Brain microvascular endothelial cell (primary cell): Measurements from ENCODE around the gene ABCC9.
"Not testable (repeated sequence)": the region's sequence is repeated elsewhere in the genome, so short reads cannot be mapped to it uniquely, and the experiment has no call there.

Experiments
- DNase-seq: peaks from one replicate; pipeline ENCODE4 v3.0.0-alpha.2; 2020
- H3K27ac ChIP-seq: fragments of 250-450 bp; sonication (Bioruptor Pico); 2 replicates; pipeline ENCODE4 v1.5.1; 2020; ENCODE audit warnings: mild to moderate bottlenecking, moderate library complexity
- H3K27me3 ChIP-seq: fragments of 250-450 bp; sonication (Bioruptor Pico); replicated peaks from 2 replicates; pipeline ENCODE4 v1.5.1; 2020; ENCODE audit warnings: mild to moderate bottlenecking
- H3K36me3 ChIP-seq: fragments of 250-450 bp; sonication (Bioruptor Pico); replicated peaks from 2 replicates; pipeline ENCODE4 v1.5.1; 2020; ENCODE audit warnings: mild to moderate bottlenecking
- H3K4me3 ChIP-seq: 2 replicates; pipeline ENCODE4 v1.5.1; 2011; ENCODE audit warnings: low read depth, mild to moderate bottlenecking, control low read depth, low read length, moderate library complexity
- CTCF ChIP-seq: IDR thresholded peaks from 2 replicates; pipeline ENCODE4 v1.5.1; 2011; ENCODE audit warnings: low read depth, mild to moderate bottlenecking, moderate library complexity, low read length, control low read depth, inconsistent platforms; ENCODE audit errors: missing control alignments
- in situ Hi-C: cut with HindIII; loops from 2 replicates; pipeline ENCODE4 v1.10.0; 2017; ENCODE audit warnings: low sequenced_read_pairs, low pct_ligation_motif_present

The ABCC9 gene

GRCh38 chr12:21795648-21796328, 145.4 kb downstream of the ABCC9 start:
- H3K4me3 ChIP-seq = no peak overlapping the region
- TF ChIP-seq CTCF = no peak
- H3K36me3 ChIP-seq = no peaks in the 10 kb centered on the region
- no peak overlapping the region for H3K27ac ChIP-seq
- no peaks in the 10 kb centered on the region for H3K27me3 ChIP-seq
- in situ Hi-C loops = no loop called here
- DNase-seq = no peak

- H3K4me3 ChIP-seq, H3K27me3 ChIP-seq, in situ Hi-C loops, DNase-seq, H3K36me3 ChIP-seq, H3K27ac ChIP-seq: not testable (repeated sequence)
These were observed 146.2 kb downstream of the ABCC9 start for GRCh38 chr12:21794807-21795595.

DNA sequence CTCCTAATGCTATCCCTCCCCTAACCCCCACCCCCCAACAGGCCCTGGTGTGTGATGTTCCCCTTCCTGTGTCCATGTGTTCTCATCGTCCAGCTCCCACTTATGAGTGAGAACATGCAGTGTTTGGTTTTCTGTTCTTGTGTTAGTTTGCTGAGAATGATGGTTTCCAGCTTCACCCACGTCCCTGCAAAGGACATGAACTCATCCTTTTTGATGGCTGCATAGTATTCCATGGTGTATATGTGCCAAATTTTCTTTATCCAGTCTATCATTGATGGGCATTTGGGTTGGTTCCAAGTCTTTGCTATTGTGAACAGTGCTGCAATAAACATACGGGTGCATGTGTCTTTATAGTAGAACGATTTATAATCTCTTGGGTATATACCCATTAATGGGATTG, 151.5 kb downstream of the ABCC9 start:
- H3K4me3 ChIP-seq, in situ Hi-C loops, H3K27ac ChIP-seq, H3K27me3 ChIP-seq, H3K36me3 ChIP-seq, DNase-seq: not testable (repeated sequence)

GRCh38 chr12:21788089-21788983, 152.9 kb downstream of the ABCC9 start:
- H3K27ac ChIP-seq = no peak overlapping the region
- no peak for DNase-seq
- TF ChIP-seq CTCF = no peak
- H3K27me3 ChIP-seq = no peaks in the 10 kb centered on the region
- in situ Hi-C loops = no loop called here
- no peak overlapping the region for H3K4me3 ChIP-seq
- no peaks in the 10 kb centered on the region for H3K36me3 ChIP-seq

- in situ Hi-C loops = no loop called here
- H3K36me3 ChIP-seq = no peaks in the 10 kb centered on the region
These were observed 155.1 kb downstream of the ABCC9 start for GRCh38 chr12:21786041-21786531.

DNA sequence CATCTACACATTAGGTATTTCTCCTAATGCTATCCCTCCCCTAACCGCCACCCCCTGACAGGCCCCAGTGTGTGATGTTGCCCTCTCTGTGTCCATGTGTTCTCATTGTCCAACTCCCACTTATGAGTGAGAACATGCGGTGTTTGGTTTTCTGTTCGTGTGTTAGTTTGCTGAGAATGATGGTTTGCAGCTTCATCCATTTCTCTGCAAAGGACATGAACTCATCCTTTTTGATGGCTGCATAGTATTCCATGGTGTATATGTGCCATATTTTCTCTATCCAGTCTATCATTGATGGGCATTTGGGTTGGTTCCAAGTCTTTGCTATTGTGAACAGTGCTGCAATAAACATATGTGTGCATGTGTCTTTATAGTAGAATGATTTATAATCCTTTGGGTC, 158.5 kb downstream of the ABCC9 start:
- H3K27ac ChIP-seq, in situ Hi-C loops: not testable (repeated sequence)

More at GRCh38 chr12:21786041-21786531, 155.1 kb downstream of the ABCC9 start:
- TF ChIP-seq CTCF = no peak
- DNase-seq = no peak
- Histone ChIP-seq H3K27ac (no peak overlapping the region), H3K4me3 (no peak overlapping the region), H3K27me3 (no peaks in the 10 kb centered on the region)

GRCh38 chr12:21780786-21781185, 160.4 kb downstream of the ABCC9 start:
- no peak for TF ChIP-seq CTCF
- no peak for DNase-seq
- Histone ChIP-seq H3K4me3 (no peak overlapping the region), H3K36me3 (no peaks in the 10 kb centered on the region), H3K27me3 (no peaks in the 10 kb centered on the region), H3K27ac (no peak overlapping the region)
- in situ Hi-C loops = no loop called here

More for the DNA sequence above, 158.5 kb downstream of the ABCC9 start:
- not testable (repeated sequence) for H3K36me3 ChIP-seq, H3K27me3 ChIP-seq, DNase-seq, H3K4me3 ChIP-seq
